ENCODE data around the gene FLT3LG.

- TF ChIP-seq POLR2A (IDR thresholded peaks at IDR 0.05) (no peak), CTCF (IDR thresholded peaks at IDR 0.05) (no peak)
Measured at GRCh38 chr19:49445997-49446396, 28.0 kb upstream of the FLT3LG start.

Data from lower leg skin (tissue), 3 donors.